Fibroblast of villous mesenchyme (primary cell): ENCODE results near the gene FABP6. TPM values are rescaled to one million over a fixed set of nuclear protein-coding genes. Genes with fewer than 3 reads are reported as not detected.
"Not testable (repeated sequence)": the region's sequence is repeated elsewhere in the genome, so short reads cannot be mapped to it uniquely, and the experiment has no call there.

Source experiments
- DNase-seq: peaks from one replicate; pipeline ENCODE4 v3.0.0-alpha.2; 2010; ENCODE audit warnings: low read depth
- H3K4me3 ChIP-seq: 2 replicates; pipeline ENCODE4 v1.5.1; 2011; ENCODE audit warnings: low read depth, mild to moderate bottlenecking, low read length
- total RNA-seq: library from RNA; depleted of rRNA; stranded (reverse); fragments of >200 nt; gene quantifications from 2 replicates; pipeline ENCODE4 v1.2.3, GENCODE V29; 2012
- TF ChIP-seq, protein P1 (sequence below): IDR thresholded peaks from 2 replicates; pipeline ENCODE4 v1.5.1; 2012; ENCODE audit warnings: low read depth, mild to moderate bottlenecking, low read length; ENCODE audit not compliant: insufficient read depth

Gene FABP6
- total RNA-seq, 1 donor: not detected

DNA sequence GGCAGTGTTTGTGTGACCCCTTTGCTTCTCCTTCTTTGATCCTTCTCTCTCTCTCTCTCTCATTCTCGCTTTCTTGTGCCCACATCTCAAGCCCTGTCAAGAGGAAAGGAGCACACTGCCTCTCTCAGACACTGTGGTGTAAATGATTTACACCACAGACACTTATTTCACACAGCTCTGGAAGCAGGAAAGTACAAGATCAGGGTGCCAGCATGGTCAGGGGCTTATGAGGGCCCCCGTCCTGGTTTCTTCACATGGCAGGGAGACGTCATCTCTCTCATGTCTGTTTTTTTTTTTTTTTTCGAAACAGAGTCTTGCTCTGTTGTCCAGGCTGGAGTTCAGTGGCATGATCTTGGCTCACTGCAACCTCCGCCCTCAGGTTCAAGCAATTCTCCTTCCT lies 6.4 kb downstream of the FABP6 start:
- TF ChIP-seq, protein P1, sequence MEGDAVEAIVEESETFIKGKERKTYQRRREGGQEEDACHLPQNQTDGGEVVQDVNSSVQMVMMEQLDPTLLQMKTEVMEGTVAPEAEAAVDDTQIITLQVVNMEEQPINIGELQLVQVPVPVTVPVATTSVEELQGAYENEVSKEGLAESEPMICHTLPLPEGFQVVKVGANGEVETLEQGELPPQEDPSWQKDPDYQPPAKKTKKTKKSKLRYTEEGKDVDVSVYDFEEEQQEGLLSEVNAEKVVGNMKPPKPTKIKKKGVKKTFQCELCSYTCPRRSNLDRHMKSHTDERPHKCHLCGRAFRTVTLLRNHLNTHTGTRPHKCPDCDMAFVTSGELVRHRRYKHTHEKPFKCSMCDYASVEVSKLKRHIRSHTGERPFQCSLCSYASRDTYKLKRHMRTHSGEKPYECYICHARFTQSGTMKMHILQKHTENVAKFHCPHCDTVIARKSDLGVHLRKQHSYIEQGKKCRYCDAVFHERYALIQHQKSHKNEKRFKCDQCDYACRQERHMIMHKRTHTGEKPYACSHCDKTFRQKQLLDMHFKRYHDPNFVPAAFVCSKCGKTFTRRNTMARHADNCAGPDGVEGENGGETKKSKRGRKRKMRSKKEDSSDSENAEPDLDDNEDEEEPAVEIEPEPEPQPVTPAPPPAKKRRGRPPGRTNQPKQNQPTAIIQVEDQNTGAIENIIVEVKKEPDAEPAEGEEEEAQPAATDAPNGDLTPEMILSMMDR: no peak
- no peak overlapping the region for H3K4me3 ChIP-seq
- no peak for DNase-seq

- H3K4me3 ChIP-seq: no peak overlapping the region
- TF ChIP-seq, protein P1: no peak
- no peak for DNase-seq
Measured at GRCh38 chr5:160237571-160238093, 8.3 kb downstream of the FABP6 start.

DNA sequence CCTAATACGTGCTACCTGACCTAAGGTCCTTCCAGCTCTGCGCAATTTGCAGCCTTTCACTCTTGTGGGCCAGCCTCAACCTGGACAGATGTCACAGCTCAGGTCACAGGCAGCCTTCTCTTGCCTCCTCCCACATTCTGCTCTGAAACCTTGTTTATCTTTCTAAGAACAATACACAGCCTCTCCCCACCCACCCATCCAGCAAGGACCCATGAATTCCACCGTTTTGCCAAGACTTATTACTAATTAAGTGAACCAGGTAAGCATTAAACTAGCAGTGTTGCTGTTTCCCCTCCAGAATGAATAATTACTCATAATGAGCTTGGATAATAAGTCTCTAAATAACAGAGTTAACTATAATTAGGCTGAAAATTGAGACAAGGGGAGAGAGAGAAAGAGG lies 11.0 kb downstream of the FABP6 start:
- TF ChIP-seq, protein P1: no peak
- no peak overlapping the region for H3K4me3 ChIP-seq
- no peak for DNase-seq

GRCh38 chr5:160242145-160242544 lies 12.8 kb downstream of the FABP6 start:
- TF ChIP-seq, protein P1: no peak
- DNase-seq: no peak

DNA sequence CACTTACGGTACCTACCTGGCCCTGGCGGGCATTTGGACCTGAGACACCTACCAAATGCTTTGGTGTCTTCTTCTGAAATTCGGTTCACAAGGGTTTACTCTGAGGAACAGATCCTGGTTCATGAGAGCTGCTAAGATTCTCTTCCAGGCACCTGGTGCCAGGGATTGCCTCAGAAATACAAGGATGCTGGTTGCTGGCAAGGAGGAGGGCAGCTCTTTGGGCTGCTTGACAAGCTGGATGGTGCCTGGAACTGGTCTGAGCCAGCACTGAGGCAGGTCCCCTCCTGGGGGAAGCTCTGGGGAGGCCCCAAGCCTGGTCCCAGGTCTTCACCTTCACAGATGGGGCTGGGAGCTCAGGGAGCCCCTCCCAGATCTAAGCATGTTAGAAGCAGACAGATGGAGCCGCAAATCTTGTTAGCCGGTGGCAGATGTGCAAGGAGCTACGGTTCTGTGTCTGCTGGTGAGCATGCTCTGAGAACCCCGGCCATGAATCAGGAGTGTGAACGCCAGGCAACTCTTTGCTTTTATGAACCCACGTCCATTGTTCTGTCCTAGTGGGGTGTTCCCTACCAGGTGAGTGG lies 16.3 kb downstream of the FABP6 start:
- TF ChIP-seq, protein P1: no peak
- no peak overlapping the region for H3K4me3 ChIP-seq
- no peak for DNase-seq

More at GRCh38 chr5:160242145-160242544, 12.8 kb downstream of the FABP6 start:
- H3K4me3 ChIP-seq: no peak overlapping the region

GRCh38 chr5:160249570-160249969 lies 20.3 kb downstream of the FABP6 start:
- DNase-seq, H3K4me3 ChIP-seq: not testable (repeated sequence)

GRCh38 chr5:160250226-160250625 lies 20.9 kb downstream of the FABP6 start:
- no peak overlapping the region for H3K4me3 ChIP-seq
- TF ChIP-seq, protein P1: no peak
- no peak for DNase-seq
